Activated naive CD8-positive, alpha-beta T cell treated with anti-CD3 and anti-CD28 coated beads for 36 hours (primary cell): ENCODE data around the gene CAMK2G. TPM values are rescaled to one million over a fixed set of nuclear protein-coding genes. Genes with fewer than 3 reads are reported as not detected.

Experiments
- DNase-seq: peaks from one replicate; pipeline ENCODE4 v3.0.0; 2021
- H3K27ac Mint-ChIP-seq: one replicate; pipeline ENCODE4 v1.8.0; 2022; ENCODE audit warnings: mild to moderate bottlenecking, moderate library complexity, mixed read lengths
- H3K27me3 Mint-ChIP-seq: one replicate; pipeline ENCODE4 v1.8.0; 2022; ENCODE audit warnings: mild to moderate bottlenecking, mixed read lengths
- H3K36me3 Mint-ChIP-seq: one replicate; pipeline ENCODE4 v1.8.0; 2021; ENCODE audit warnings: mild to moderate bottlenecking, mixed read lengths
- H3K4me1 Mint-ChIP-seq: one replicate; pipeline ENCODE4 v1.8.0; 2021; ENCODE audit warnings: mixed read lengths
- H3K4me3 Mint-ChIP-seq: one replicate; pipeline ENCODE4 v1.8.0; 2022; ENCODE audit warnings: mild to moderate bottlenecking, moderate library complexity, mixed read lengths
- H3K9me3 Mint-ChIP-seq: one replicate; pipeline ENCODE4 v1.8.0; 2022; ENCODE audit warnings: mixed read lengths
- total RNA-seq, 2 experiments: library from RNA; stranded (reverse); gene quantifications; one replicate each; pipeline ENCODE4 v1.2.3, GENCODE V29; 2021

Gene CAMK2G
- total RNA-seq, 2 experiments from 2014 or later, result 16.5 to 17.4 TPM

DNA sequence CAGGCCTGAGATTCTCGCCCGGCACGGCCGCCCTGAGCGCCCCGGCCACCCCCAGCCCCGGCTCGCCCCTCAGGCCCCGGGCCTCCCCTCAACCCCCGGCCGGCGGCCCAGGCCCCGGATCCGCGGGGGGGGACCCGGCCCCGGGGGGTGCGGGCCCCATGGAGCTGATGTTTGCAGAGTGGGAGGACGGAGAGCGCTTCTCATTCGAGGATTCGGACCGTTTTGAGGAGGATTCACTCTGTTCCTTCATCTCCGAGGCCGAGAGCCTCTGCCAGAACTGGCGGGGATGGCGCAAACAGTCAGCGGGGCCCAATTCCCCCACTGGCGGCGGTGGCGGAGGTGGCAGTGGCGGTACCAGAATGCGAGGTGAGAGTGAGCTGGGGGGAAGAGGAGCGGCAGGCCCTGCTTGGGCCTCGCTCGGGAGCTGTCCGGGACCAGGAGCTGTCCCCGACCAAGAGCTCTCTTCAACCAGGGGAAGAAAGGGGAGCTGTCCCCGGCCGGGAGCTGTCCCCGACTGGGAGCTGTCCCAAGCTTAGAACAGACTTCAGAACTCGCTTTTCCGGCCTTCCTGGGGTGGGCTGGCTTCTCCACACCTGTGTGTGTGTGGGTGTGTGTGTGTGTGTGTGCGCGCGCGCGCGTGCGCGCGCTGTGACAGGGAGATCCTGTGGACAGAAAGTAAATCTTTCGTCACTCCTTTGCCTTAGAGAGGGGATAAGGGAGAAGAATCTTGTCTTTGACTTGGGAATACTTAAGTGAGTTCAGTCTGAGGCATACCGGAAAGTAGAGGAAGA, 88.4 kb downstream of the CAMK2G start:
- peaks cover 10% of the 10 kb centered on the region for H3K36me3 Mint-ChIP-seq
- DNase-seq, result peak; percentile 56
- no peaks in the 10 kb centered on the region for H3K9me3 Mint-ChIP-seq
- peaks cover 36% of the 10 kb centered on the region for H3K4me1 Mint-ChIP-seq
- no peaks in the 10 kb centered on the region for H3K27me3 Mint-ChIP-seq
- peak overlapping the region; percentile 98 for H3K27ac Mint-ChIP-seq
- H3K4me3 Mint-ChIP-seq, result peak overlapping the region; percentile 96

DNA sequence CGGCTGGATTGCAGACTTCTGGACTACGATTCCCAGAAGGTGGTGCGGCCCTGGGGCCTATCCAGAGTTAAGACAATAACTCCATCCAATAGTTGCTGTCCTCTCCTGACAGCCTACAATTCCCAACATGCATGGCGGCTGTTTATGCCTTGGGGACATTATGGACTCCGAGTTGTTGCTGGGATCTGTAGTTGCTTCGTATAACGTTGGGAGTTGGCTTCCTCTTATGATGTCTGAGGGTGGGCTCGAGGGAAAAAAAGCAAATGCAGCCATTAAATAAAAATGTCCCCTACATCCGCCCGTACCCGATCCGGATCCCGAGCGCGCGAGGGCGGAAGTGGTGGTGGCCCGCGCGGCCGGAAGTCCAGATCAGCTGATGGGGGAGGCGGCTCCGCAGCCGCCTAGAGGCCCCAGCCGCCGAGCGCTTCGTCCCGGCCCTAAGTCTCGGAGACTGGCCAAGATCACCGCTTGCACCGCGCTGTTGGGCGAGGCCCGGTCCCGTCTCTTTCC, 89.1 kb downstream of the CAMK2G start, which contains the start of gene ZSWIM8:
Gene ZSWIM8, plus strand, starts transcription at position 396 of the 510 bp plus-strand sequence. CDS start 273 bp downstream, outside the sequence.
- Mint-ChIP-seq H3K9me3 (no peaks in the 10 kb centered on the region), H3K4me3 (peak within 1 kb of the TSS; percentile 96), H3K27ac (peak within 1 kb of the TSS; percentile 98), H3K4me1 (peaks cover 39% of the 10 kb centered on the region), H3K36me3 (peaks cover 13% of the 10 kb centered on the region), H3K27me3 (no peaks in the 10 kb centered on the region)
- peak; percentile 84 for DNase-seq

DNA sequence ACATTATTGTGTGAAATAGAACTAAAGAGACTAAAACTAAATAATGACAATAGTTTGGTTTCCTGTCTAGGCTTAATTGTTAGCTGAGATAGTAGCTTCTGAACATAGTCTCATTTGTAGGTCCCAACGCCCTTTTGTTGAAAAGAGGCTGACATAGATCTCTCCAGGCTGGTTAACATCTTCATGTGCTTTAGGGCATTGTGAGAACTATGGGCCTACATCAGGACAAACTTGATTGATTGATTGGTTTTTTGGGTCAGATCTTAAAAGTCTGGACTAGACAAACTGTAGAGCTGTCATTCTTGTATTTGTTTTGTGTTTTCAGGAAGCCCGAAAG, 91.6 kb downstream of the CAMK2G start:
- H3K36me3 Mint-ChIP-seq, result peaks cover 12% of the 10 kb centered on the region
- H3K27me3 Mint-ChIP-seq, result no peaks in the 10 kb centered on the region
- peak overlapping the region; percentile 96 for H3K27ac Mint-ChIP-seq
- H3K9me3 Mint-ChIP-seq, result no peaks in the 10 kb centered on the region
- H3K4me3 Mint-ChIP-seq, result peak overlapping the region; percentile 98
- DNase-seq, result no peak
- peaks cover 42% of the 10 kb centered on the region for H3K4me1 Mint-ChIP-seq

DNA sequence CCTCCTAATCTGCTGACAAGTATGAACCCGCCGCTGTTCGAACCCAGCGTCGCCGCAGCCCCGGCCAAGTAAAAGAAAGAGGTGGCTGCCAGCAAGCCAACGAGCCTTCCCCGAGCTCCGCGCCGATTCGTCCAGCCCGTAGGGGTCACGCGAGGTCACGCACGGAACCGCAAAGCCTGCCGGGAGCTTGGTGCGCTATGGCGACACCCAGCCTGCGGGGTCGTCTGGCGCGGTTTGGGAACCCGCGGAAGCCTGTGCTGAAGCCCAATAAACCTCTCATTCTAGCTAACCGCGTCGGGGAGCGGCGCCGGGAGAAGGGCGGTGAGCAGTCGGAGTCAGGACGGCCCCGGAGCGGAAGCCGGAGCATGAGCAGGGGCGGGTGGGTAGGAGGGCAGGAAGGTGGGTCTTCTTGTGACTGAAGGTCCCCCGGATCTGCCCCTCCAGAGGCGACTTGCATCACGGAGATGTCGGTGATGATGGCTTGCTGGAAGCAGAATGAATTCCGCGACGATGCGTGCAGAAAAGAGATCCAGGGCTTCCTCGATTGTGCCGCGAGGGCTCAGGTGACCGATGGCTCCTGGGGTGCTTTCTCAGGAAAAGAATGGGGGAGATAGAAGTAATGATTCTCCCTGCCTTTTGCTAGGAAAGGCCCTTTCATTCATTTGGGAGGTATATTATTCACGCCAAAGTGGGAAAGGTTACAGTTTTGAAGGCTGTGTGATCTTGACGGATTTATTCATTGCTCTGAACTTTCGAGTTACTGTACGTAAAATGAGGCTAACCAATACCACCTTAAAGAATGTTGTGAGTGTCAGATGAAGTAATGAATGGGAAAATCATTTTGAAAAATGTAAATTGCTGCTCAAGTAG, 92.2 kb downstream of the CAMK2G start, which contains the start of gene CHCHD1:
Gene CHCHD1, plus strand, starts transcription at position 170 of the 870 bp plus-strand sequence. Its CDS starts 28 bp downstream, at position 198.
- Mint-ChIP-seq H3K4me1 (peaks cover 39% of the 10 kb centered on the region), H3K9me3 (no peaks in the 10 kb centered on the region), H3K4me3 (peak within 1 kb of the TSS; percentile 98), H3K27ac (peak within 1 kb of the TSS; percentile 96), H3K27me3 (no peaks in the 10 kb centered on the region), H3K36me3 (peaks cover 15% of the 10 kb centered on the region)
- DNase-seq, result peak; percentile 93

DNA sequence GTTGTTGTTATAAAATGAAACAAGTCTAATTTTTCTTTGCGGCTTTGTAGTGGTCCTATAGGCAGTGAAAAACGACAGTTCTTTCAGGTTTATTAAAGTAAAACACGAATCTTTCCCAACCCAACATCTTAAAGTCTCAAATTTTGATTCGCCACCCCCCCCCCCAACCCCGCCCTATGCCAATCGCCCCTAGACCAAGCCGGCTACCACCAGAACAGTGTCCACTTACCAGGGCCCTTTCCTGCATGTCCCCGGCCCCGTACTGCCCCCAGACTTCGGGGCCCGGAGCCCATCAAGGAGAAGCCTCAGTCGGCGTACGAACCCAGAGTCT, 92.8 kb downstream of the CAMK2G start:
- Mint-ChIP-seq H3K9me3 (no peaks in the 10 kb centered on the region), H3K36me3 (peaks cover 20% of the 10 kb centered on the region), H3K4me1 (peaks cover 37% of the 10 kb centered on the region), H3K27ac (peak overlapping the region; percentile 96), H3K4me3 (peak overlapping the region; percentile 98), H3K27me3 (no peaks in the 10 kb centered on the region)
- no peak for DNase-seq

DNA sequence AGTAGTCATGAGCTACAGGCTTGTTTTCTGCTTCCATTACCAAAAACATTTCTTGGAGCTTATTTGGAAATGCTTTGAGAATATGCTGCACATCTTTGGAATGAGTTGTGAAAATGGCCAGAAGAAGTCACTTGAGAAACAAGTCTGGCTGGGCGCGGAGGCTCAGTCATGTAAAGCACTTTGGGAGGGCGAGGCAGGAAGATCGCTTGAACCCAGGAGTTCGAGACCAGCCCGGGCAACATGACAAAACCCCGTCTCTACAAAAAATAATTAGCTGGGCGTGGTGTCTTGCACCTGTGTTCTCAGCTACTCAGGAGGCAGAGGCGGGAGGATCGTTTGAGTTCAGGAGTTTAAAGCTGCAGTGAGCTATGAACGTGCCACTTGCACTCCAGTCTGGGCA, 93.4 kb downstream of the CAMK2G start:
- peaks cover 32% of the 10 kb centered on the region for H3K4me1 Mint-ChIP-seq
- H3K27ac Mint-ChIP-seq, result peak overlapping the region; percentile 96
- no peak for DNase-seq
- peaks cover 17% of the 10 kb centered on the region for H3K36me3 Mint-ChIP-seq
- H3K9me3 Mint-ChIP-seq, result no peaks in the 10 kb centered on the region
- peak overlapping the region; percentile 98 for H3K4me3 Mint-ChIP-seq
- H3K27me3 Mint-ChIP-seq, result no peaks in the 10 kb centered on the region

DNA sequence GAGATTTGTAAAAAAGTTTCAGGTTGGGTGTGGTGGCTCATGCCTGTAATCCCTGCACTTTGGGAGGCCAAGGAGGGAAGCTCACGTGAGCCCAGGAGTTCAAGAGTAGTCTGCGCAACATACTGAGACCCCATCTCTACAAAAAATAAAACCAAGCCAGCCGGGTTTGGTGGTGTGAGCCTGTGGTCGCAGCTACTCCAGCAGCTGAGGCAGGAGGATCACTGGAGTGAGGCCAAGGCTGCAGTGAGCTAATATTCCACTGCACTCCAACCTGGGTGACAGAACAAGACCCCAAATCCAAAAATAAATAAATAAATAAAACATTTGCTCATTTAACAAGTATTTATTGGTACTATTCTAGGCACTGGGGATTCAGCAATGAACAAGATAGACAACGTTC, 94.1 kb downstream of the CAMK2G start:
- DNase-seq, result no peak
- peak overlapping the region; percentile 16 for H3K27ac Mint-ChIP-seq
- H3K4me3 Mint-ChIP-seq, result peak overlapping the region; percentile 98

DNA sequence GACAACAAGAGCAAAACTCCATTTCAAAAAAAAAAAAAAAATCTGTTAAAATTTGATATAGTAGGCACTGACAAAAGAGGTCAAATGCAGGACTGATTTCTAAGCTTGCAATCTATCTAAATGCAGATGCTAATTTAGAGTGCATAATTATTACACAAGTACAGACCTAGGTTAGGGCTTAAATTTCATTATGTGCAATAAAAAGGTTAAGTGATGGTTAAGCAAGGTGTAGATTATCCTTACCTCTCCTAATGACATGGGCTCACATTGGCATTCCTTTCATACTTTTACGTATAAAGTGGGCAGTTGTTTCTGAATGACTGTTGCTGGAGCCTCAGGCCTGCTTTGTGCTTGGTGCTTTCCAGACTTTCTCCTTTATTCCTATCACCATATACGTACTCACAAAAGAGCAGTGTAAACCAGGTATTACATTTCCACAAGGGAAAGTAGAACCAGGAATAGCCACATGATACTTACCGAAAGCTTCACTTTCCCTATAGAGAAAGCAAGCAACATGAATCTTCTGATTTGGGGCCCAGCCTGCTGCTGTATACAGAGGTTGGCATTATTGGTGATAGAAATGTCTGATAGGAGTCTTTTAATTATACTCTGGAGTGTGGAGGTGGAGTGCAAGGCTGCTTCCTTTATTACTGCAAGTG, 94.7 kb downstream of the CAMK2G start:
- Mint-ChIP-seq H3K36me3 (peaks cover 26% of the 10 kb centered on the region), H3K27me3 (no peaks in the 10 kb centered on the region), H3K27ac (peak overlapping the region; percentile 16), H3K9me3 (no peaks in the 10 kb centered on the region), H3K4me3 (peak overlapping the region; percentile 14), H3K4me1 (peaks cover 41% of the 10 kb centered on the region)
- no peak for DNase-seq

More for the DNA sequence above, 94.1 kb downstream of the CAMK2G start:
- peaks cover 39% of the 10 kb centered on the region for H3K4me1 Mint-ChIP-seq
- peaks cover 23% of the 10 kb centered on the region for H3K36me3 Mint-ChIP-seq
- H3K9me3 Mint-ChIP-seq, result no peaks in the 10 kb centered on the region
- H3K27me3 Mint-ChIP-seq, result no peaks in the 10 kb centered on the region

DNA sequence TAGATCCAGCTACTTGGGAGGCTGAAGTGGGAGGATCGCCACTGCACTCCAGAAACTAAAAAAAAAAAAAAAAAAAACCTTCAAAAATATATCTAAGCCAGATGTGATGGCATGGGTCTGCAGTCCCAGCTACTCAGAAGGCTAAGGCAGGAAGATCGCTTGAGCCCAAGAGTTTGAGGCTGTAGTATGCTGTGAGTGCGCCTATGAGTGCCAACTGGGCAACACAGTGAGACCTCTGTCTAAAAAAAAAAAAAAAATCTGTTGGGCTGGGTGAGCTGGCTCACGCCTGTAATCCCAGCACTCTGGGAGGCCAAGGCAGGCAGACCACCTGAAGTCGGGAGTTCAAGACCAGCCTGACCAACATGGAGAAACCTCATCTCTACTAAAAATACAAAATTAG, 95.3 kb downstream of the CAMK2G start:
- no peak for DNase-seq
- Mint-ChIP-seq H3K4me3 (no peak overlapping the region), H3K27me3 (no peaks in the 10 kb centered on the region), H3K4me1 (peaks cover 41% of the 10 kb centered on the region), H3K27ac (no peak overlapping the region), H3K9me3 (no peaks in the 10 kb centered on the region), H3K36me3 (peaks cover 31% of the 10 kb centered on the region)

DNA sequence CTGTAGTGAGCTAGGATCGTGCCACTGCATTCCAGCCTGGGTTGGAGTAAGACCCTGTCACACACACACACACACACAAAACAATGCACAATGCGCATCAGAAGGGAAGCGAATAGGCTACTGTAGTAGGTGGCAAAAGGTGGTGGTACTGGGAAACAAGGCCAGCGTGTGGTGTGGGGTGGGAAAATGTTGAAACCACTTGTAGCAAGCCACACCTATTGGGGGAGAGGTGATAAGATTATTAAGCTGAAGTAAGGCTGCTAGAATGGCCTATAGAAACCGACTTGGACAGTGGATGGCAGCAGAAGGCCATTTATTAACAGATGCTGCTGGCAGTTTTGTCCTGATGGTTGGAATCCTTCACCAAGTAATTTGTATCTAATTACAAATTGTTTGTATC, 99.7 kb downstream of the CAMK2G start:
- Mint-ChIP-seq H3K9me3 (no peaks in the 10 kb centered on the region), H3K27me3 (no peaks in the 10 kb centered on the region), H3K27ac (peak overlapping the region; percentile 4), H3K4me1 (peaks cover 30% of the 10 kb centered on the region), H3K36me3 (peaks cover 48% of the 10 kb centered on the region), H3K4me3 (peak overlapping the region; percentile 94)
- DNase-seq, result no peak

DNA sequence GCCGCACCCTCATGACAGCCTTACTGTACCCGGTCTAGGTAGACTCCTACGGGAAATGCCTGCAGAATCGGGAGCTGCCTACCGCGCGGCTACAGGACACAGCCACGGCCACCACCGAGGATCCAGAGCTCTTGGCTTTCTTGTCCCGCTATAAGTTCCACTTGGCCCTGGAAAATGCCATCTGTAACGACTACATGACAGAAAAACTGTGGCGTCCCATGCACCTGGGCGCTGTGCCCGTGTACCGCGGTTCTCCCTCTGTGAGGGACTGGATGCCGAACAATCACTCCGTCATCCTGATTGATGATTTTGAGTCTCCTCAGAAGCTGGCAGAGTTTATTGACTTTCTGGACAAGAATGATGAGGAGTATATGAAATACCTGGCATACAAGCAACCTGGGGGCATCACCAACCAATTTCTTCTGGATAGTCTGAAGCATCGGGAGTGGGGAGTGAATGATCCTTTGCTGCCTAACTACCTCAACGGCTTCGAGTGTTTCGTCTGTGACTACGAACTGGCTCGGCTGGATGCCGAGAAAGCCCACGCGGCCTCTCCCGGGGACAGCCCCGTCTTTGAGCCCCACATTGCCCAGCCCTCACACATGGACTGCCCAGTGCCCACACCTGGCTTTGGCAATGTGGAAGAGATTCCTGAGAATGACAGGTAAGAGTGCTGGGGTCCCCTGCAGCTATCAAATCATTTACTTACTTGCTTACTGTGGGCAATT, 101.0 kb downstream of the CAMK2G start:
- H3K36me3 Mint-ChIP-seq, result peaks cover 54% of the 10 kb centered on the region
- no peaks in the 10 kb centered on the region for H3K27me3 Mint-ChIP-seq
- peak; percentile 16 for DNase-seq
- H3K9me3 Mint-ChIP-seq, result no peaks in the 10 kb centered on the region
- peaks cover 39% of the 10 kb centered on the region for H3K4me1 Mint-ChIP-seq
- peak overlapping the region; percentile 94 for H3K27ac Mint-ChIP-seq
- peak overlapping the region; percentile 94 for H3K4me3 Mint-ChIP-seq

DNA sequence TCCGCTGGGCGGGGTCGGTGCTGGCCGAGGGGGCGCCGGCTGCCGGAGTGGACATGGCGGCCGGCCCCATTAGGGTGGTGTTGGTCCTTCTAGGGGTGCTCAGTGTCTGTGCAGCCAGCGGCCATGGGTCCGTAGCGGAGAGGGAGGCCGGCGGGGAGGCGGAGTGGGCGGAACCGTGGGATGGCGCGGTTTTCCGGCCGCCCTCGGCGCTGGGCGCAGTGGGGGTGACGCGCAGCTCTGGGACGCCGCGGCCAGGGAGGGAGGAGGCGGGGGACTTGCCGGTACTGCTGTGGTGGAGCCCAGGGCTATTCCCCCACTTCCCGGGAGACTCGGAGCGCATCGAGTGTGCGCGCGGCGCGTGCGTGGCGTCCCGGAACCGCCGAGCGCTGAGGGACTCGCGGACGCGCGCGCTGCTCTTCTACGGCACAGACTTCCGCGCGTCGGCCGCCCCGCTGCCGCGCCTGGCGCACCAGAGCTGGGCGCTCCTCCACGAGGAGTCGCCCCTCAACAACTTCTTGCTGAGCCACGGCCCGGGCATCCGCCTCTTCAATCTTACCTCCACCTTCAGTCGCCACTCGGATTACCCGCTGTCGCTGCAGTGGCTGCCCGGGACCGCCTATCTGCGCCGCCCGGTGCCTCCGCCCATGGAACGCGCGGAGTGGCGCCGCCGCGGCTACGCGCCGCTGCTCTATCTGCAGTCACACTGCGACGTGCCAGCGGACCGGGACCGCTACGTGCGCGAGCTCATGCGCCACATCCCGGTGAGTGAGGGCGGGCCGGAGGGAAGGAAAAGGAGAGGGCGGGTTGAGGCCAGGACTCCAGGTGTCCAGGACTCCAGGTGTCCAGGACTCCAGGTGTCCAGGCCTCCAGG, 101.8 kb downstream of the CAMK2G start:
- peak overlapping the region; percentile 94 for H3K4me3 Mint-ChIP-seq
- H3K4me1 Mint-ChIP-seq, result peaks cover 39% of the 10 kb centered on the region
- H3K27ac Mint-ChIP-seq, result peak overlapping the region; percentile 94
- H3K9me3 Mint-ChIP-seq, result no peaks in the 10 kb centered on the region
- peak; percentile 84 for DNase-seq
- H3K27me3 Mint-ChIP-seq, result no peaks in the 10 kb centered on the region
- peaks cover 53% of the 10 kb centered on the region for H3K36me3 Mint-ChIP-seq

DNA sequence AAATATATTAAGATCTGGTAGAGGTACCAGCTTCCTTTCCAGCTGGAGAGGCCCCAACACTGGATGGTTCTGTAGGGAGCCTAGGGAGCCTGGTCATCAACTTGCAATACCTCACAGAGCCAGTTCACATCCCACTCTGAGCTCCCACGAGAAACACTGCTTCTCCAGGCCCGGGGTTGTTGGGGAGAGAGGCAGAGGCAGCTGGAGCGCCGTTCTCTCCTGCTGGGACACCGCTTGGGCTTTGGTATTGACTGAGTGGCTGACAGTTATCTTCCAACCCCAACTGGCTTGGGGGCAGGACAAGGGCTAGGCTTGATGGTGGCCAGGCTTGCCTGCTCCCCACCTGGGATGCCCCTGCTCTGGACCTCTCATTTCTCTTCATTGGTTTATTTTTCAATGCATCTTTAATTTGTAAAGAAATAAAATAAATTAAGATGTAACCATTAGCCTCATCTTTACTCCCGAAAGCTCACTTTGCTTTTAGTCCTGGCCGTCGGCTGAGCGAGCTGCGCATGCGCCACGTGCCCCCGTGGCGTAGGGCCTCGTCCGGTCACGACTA, 102.6 kb downstream of the CAMK2G start:
- Mint-ChIP-seq H3K27me3 (no peaks in the 10 kb centered on the region), H3K9me3 (no peaks in the 10 kb centered on the region), H3K4me3 (peak overlapping the region; percentile 94), H3K36me3 (peaks cover 47% of the 10 kb centered on the region), H3K4me1 (peaks cover 38% of the 10 kb centered on the region), H3K27ac (peak overlapping the region; percentile 94)
- no peak for DNase-seq
